ENCODE data around the gene ARFIP2.

Gene ARFIP2

DNA sequence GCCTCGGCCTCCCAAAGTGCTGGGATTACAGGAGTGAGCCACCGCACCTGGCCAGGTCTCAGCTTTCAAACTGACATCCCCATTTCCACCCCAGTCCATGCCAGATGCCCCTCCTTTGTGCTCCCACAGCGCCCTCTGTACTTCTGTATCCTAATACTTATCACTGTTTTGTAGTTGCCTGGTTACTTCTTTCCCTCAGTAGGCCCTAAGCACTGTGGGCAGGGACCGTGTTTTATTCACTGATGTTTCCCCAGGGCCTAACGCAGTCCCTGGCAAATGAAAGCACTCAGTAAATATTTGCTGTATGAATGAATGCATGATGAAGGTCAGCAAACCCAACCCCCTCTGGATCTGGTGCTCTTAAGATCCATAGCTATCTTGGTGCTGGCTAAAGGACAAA lies 5.2 kb downstream of the ARFIP2 start:
- peak overlapping the region; percentile 30; the same call in 1 of the 2 replicates for H3K27ac ChIP-seq
- H3K9ac ChIP-seq (ENCODE audit: insufficient read length), result no peak overlapping the region
- DNase-seq (ENCODE audit: low read depth, low spot score), result no peak
- TF ChIP-seq FOXP2 (optimal IDR thresholded peaks at IDR 0.05; ENCODE audit: control extremely low read depth, extremely low read length, insufficient read depth) (no peak), POLR2AphosphoS5 (IDR thresholded peaks at IDR 0.05; ENCODE audit: borderline replicate concordance, low read depth, low read length) (no peak; the same call in 1 of the 2 replicates), EZH2 (IDR thresholded peaks at IDR 0.05) (no peak)
- H3K4me3 ChIP-seq, result no peak overlapping the region
- peaks cover 34% of the 10 kb centered on the region for H3K36me3 ChIP-seq (ENCODE audit: insufficient read depth, low read length)
- no peaks in the 10 kb centered on the region for H3K9me3 ChIP-seq (ENCODE audit: low read depth, low read length)

DNA sequence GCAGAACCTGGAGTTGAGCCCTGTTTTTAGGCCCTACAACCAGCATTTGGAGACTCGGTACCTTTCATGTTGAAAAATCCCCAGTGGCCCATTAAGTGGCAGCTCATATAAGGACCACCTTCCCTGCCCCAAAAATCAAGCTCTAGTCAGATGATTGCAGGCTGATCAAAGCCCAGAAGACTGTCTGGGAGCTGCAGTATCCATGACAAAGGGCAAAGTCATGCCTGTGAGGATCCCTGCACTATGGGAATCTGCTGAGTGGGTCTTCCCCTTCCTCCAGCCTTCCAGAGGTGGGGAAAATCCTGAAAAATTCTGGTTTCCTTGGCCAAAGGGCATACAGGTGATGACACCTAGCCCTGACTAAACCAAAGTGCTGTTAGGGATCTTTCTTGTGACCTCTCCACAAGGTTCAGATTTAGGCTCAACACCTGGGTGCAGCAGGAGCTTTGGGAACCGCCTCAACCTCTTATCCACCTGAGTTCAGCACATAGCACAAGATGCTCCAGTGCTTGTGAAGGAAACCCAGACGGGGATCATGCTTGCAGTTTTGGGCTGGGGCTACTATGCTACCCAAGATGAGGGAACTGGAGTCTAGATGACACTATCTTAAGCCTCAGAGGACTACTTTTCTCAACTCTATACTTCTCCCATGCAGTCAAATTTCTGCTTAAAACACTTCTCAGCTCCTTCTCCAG lies 6.2 kb downstream of the ARFIP2 start:
- peak overlapping the region; percentile 63 for H3K27ac ChIP-seq

DNA sequence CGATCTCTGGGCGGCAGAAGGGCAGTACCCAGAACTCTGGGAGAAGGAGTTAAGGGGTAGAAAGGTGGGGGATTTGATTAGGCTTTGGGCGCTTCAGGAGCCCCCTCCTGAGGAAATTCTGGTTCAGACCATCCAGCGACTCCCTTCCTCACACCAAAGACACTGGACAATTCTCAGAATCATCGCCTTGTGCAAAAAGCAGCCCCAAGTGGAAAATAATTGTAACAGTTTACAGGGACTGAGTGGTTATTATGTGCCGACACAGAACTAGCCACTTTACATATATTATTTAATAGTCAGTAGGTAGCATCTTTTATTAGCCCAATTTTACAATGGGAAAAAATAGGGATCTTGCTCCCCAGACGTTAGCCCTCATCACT lies 6.7 kb downstream of the ARFIP2 start:
- peaks cover 29% of the 10 kb centered on the region for H3K36me3 ChIP-seq (ENCODE audit: insufficient read depth, low read length)
- peak overlapping the region; percentile 63 for H3K27ac ChIP-seq
- DNase-seq (ENCODE audit: low read depth, low spot score), result no peak
- peak overlapping the region; percentile 17 for H3K9ac ChIP-seq (ENCODE audit: insufficient read length)
- H3K4me3 ChIP-seq, result peak overlapping the region; percentile 91
- no peaks in the 10 kb centered on the region for H3K9me3 ChIP-seq (ENCODE audit: low read depth, low read length)
- TF ChIP-seq POLR2AphosphoS5 (IDR thresholded peaks at IDR 0.05; ENCODE audit: borderline replicate concordance, low read depth, low read length), result no peak
- no peak for TF ChIP-seq EZH2 (IDR thresholded peaks at IDR 0.05)
- TF ChIP-seq FOXP2 (optimal IDR thresholded peaks at IDR 0.05; ENCODE audit: control extremely low read depth, extremely low read length, insufficient read depth), result no peak

More for the DNA sequence above, 6.2 kb downstream of the ARFIP2 start:
- H3K9ac ChIP-seq (ENCODE audit: insufficient read length), result no peak overlapping the region
- no peaks in the 10 kb centered on the region for H3K9me3 ChIP-seq (ENCODE audit: low read depth, low read length)
- DNase-seq (ENCODE audit: low read depth, low spot score), result no peak
- H3K36me3 ChIP-seq (ENCODE audit: insufficient read depth, low read length), result peaks cover 34% of the 10 kb centered on the region
- H3K4me3 ChIP-seq, result no peak overlapping the region
- TF ChIP-seq FOXP2 (optimal IDR thresholded peaks at IDR 0.05; ENCODE audit: control extremely low read depth, extremely low read length, insufficient read depth) (no peak), POLR2AphosphoS5 (IDR thresholded peaks at IDR 0.05; ENCODE audit: borderline replicate concordance, low read depth, low read length) (no peak), EZH2 (IDR thresholded peaks at IDR 0.05) (no peak)

DNA sequence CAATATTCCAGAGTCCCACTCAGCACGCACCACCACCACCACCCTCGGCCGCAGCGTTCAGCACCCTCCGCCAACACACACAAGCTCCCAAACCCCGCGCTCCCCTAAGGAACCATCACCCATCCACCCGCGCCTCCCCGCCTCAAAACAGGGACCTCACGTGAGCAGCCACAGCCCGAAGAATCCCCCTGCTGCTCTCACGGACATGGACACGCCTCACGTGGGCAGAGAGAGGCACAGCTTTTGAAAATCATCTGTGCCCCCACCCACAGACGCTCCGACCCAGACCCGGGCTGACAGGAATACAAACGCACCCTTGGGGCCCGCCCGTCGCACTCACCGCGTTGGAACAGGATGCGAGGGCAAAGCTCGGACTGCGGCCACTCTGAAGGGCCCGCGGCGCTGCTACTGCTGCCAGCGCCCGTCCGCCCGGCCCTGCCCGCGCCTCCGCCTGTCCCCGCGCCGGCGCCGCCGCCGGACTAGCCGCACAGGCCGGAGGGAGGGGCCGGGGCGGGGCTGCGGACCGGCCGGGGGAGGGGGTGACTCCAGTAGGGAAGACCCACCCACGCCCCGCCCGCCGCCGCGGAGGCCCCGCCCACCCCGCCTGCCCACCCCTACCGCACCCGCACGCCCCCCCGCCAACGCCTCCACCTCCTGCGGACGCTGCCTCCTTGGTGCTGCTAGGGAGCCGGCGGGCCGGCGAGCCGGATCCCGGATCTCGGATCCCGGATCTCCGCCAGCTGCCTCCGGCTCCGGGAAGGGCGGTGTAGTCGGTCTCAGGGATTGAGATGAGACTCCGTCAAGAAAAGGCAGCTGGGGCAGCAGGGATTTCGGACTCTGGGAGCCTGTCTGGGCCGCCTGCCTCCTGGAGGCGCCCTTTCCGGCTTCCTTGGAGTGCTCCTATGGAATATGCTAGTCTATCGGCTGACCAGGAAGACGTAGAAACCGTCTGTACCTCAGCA lies 7.4 kb downstream of the ARFIP2 start, which contains the start of gene TRIM3:
TSS of gene TRIM3 (minus strand) at position 491 of the 962 bp plus-strand sequence. CDS start 8,246 bp downstream, outside the sequence.
- Histone ChIP-seq H3K9ac (ENCODE audit: insufficient read length) (peak within 1 kb of the TSS; percentile 76), H3K27ac (peak within 1 kb of the TSS; percentile 63), H3K9me3 (ENCODE audit: low read depth, low read length) (no peaks in the 10 kb centered on the region), H3K36me3 (ENCODE audit: insufficient read depth, low read length) (peaks cover 22% of the 10 kb centered on the region), H3K4me3 (peak within 1 kb of the TSS; percentile 91)
- TF ChIP-seq POLR2AphosphoS5 (IDR thresholded peaks at IDR 0.05; ENCODE audit: borderline replicate concordance, low read depth, low read length), result peak; percentile 67
- no peak for TF ChIP-seq FOXP2 (optimal IDR thresholded peaks at IDR 0.05; ENCODE audit: control extremely low read depth, extremely low read length, insufficient read depth)
- TF ChIP-seq EZH2 (IDR thresholded peaks at IDR 0.05), result no peak
- DNase-seq (ENCODE audit: low read depth, low spot score), result no peak

DNA sequence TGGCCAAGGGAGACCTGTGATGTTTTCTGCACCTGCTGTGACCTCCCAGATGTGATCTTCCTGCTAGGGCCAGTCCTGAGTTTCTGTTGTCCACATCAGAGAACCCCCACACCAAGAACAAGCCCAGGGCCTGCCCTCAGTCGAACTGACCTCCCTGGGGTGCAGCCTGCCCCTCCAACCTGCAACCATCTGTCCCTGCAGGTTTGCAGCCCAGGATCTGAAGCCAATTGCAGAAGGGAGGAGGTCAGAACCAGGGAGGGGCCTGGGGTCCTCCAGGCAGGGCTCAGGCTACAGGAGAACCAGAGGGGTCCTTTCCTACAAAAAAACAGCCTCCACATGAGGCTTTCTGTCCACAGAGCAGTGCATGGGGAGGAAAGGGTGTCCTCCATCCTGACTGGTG lies 8.2 kb downstream of the ARFIP2 start:
- TF ChIP-seq EZH2 (IDR thresholded peaks at IDR 0.05) (no peak), FOXP2 (optimal IDR thresholded peaks at IDR 0.05; ENCODE audit: control extremely low read depth, extremely low read length, insufficient read depth) (no peak), POLR2AphosphoS5 (IDR thresholded peaks at IDR 0.05; ENCODE audit: borderline replicate concordance, low read depth, low read length) (no peak)
- peak overlapping the region; percentile 45 for H3K9ac ChIP-seq (ENCODE audit: insufficient read length)
- H3K36me3 ChIP-seq (ENCODE audit: insufficient read depth, low read length), result peaks cover 14% of the 10 kb centered on the region; the same call in 1 of the 2 replicates
- peak overlapping the region; percentile 91 for H3K4me3 ChIP-seq
- no peaks in the 10 kb centered on the region for H3K9me3 ChIP-seq (ENCODE audit: low read depth, low read length)
- no peak for DNase-seq (ENCODE audit: low read depth, low spot score)
- no peak overlapping the region for H3K27ac ChIP-seq

DNA sequence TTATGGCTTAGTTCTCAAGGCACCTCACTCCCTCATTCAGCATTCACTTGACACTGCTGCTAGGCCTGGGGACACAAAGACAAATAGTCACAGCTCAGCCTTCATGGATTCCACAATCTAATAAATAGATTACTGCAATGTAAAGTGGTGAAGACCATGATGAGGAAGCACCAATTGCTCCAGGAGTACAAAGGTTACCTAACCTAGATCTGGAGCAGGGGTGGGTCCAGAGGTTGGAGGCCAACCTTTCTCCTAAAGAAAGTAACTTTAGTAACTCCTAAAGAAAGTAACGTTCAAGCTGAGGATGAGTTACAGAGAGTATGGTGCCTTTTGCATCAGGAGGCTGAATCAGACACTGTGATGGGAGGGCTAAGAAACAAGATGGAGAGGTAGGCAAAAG lies 11.5 kb downstream of the ARFIP2 start:
- DNase-seq (ENCODE audit: low read depth, low spot score), result no peak
- peaks cover 4% of the 10 kb centered on the region; the same call in 1 of the 2 replicates for H3K36me3 ChIP-seq (ENCODE audit: insufficient read depth, low read length)
- H3K27ac ChIP-seq, result peak overlapping the region; percentile 55
- TF ChIP-seq FOXP2 (optimal IDR thresholded peaks at IDR 0.05; ENCODE audit: control extremely low read depth, extremely low read length, insufficient read depth) (no peak), EZH2 (IDR thresholded peaks at IDR 0.05) (no peak), POLR2AphosphoS5 (IDR thresholded peaks at IDR 0.05; ENCODE audit: borderline replicate concordance, low read depth, low read length) (no peak)
- peak overlapping the region; percentile 71 for H3K4me3 ChIP-seq
- H3K9ac ChIP-seq (ENCODE audit: insufficient read length), result peak overlapping the region; percentile 58
- no peaks in the 10 kb centered on the region for H3K9me3 ChIP-seq (ENCODE audit: low read depth, low read length)

DNA sequence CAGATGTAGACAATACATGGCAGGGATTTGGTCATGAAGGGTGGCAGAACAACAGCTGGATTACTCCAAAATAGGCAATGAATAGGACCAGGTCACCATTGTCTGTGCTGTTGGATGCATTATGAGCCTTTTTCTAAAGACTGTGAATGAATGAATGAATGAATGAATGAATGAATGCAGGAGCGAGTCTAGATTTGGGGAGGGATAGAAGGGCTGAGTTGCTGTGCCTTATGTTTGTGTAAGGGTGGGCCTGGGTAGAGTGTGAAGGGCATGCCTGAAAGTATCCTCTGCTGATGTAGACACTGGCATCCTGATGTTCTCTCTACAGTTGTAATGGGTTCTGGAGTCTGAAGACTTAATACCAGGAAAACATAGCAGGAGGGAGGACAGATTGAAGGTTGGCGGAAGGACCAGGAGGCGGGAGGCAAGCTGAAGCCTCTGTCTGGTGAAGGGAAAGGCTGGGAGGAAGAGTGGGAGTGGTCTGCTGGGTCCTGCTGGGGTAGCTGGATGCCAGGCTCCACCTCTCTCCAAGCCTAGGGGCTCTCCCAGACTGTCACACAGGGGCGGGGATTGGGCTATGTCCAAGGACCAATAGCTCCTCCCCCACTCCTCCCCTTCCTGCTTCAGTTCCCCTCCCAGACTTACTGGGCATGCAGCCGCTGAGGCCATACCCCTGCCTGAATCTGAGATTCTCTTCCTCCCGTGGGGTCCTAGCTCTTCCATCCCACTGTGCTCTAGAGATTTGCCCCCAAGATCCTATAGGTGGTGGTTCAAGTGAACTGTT lies 12.2 kb downstream of the ARFIP2 start:
- Histone ChIP-seq H3K9ac (ENCODE audit: insufficient read length) (peak overlapping the region; percentile 58), H3K9me3 (ENCODE audit: low read depth, low read length) (no peaks in the 10 kb centered on the region)

More for the DNA sequence above, 12.2 kb downstream of the ARFIP2 start:
- peak overlapping the region; percentile 71 for H3K4me3 ChIP-seq
- no peak for TF ChIP-seq FOXP2 (optimal IDR thresholded peaks at IDR 0.05; ENCODE audit: control extremely low read depth, extremely low read length, insufficient read depth)
- TF ChIP-seq POLR2AphosphoS5 (IDR thresholded peaks at IDR 0.05; ENCODE audit: borderline replicate concordance, low read depth, low read length), result peak; percentile 68; the same call in 1 of the 2 replicates
- TF ChIP-seq EZH2 (IDR thresholded peaks at IDR 0.05), result no peak
- H3K27ac ChIP-seq, result peak overlapping the region; percentile 55
- peak; percentile 66 for DNase-seq (ENCODE audit: low read depth, low spot score)
- H3K36me3 ChIP-seq (ENCODE audit: insufficient read depth, low read length), result peaks cover 8% of the 10 kb centered on the region

Measured in SK-N-MC (cell line).